ENCODE data around the gene SPATA25. TPM values are rescaled to one million over a fixed set of nuclear protein-coding genes. Genes with fewer than 3 reads are reported as not detected.

SPATA25 gene
- polyA plus RNA-seq, 1 donor from 2014 or later: 5.1 TPM

GRCh38 chr20:45886590-45887345 lies 654 bp downstream of the SPATA25 start:
- Histone ChIP-seq H3F3A (ENCODE audit: insufficient read depth, low read length, poor library complexity, severe bottlenecking) (no peaks in the 10 kb centered on the region), H3K9me2 (ENCODE audit: insufficient read depth, low read length) (no peaks in the 10 kb centered on the region), H3K4me2 (ENCODE audit: low read length) (no peak overlapping the region), H2AFZ (ENCODE audit: low read depth, low read length) (no peak overlapping the region), H3K9me3 (ENCODE audit: low read length) (no peaks in the 10 kb centered on the region), H4K20me1 (ENCODE audit: insufficient read depth) (no peaks in the 10 kb centered on the region), H3K27me3 (ENCODE audit: insufficient read depth, low read depth, low read length) (no peaks in the 10 kb centered on the region), H3K36me3 (ENCODE audit: insufficient read depth, low read length) (no peaks in the 10 kb centered on the region), H3K27ac (ENCODE audit: low read length) (no peak overlapping the region), H3K9ac (ENCODE audit: low read length) (no peak overlapping the region), H3K4me3 (ENCODE audit: low read length) (no peak overlapping the region), H3K79me2 (replicated peaks; ENCODE audit: insufficient read depth, low read length) (peaks cover 7% of the 10 kb centered on the region)
- no peak for TF ChIP-seq REST (IDR thresholded peaks at IDR 0.05; ENCODE audit: borderline replicate concordance)
- TF ChIP-seq SMC3 (conservative IDR thresholded peaks at IDR 0.05; ENCODE audit: poor library complexity): no peak
- TF ChIP-seq EP300 (conservative IDR thresholded peaks at IDR 0.05; ENCODE audit: poor library complexity, severe bottlenecking): no peak

- Histone ChIP-seq H3K27me3 (ENCODE audit: insufficient read depth, low read depth, low read length) (no peaks in the 10 kb centered on the region), H3K79me2 (replicated peaks; ENCODE audit: insufficient read depth, low read length) (peaks cover 12% of the 10 kb centered on the region), H3K9ac (ENCODE audit: low read length) (no peak overlapping the region), H3K36me3 (ENCODE audit: insufficient read depth, low read length) (no peaks in the 10 kb centered on the region), H3K4me2 (ENCODE audit: low read length) (no peak overlapping the region), H3K4me3 (ENCODE audit: low read length) (no peak overlapping the region), H4K20me1 (ENCODE audit: insufficient read depth) (no peaks in the 10 kb centered on the region), H3K9me3 (ENCODE audit: low read length) (no peaks in the 10 kb centered on the region), H3K9me2 (ENCODE audit: insufficient read depth, low read length) (no peaks in the 10 kb centered on the region), H2AFZ (ENCODE audit: low read depth, low read length) (no peak overlapping the region), H3F3A (ENCODE audit: insufficient read depth, low read length, poor library complexity, severe bottlenecking) (no peaks in the 10 kb centered on the region), H3K27ac (ENCODE audit: low read length) (no peak overlapping the region)
- TF ChIP-seq RAD21 (conservative IDR thresholded peaks at IDR 0.05) (no peak), TAF1 (IDR thresholded peaks at IDR 0.05; ENCODE audit: low read depth) (no peak), EZH2 (IDR thresholded peaks at IDR 0.05; ENCODE audit: borderline replicate concordance, insufficient read depth, low read length, poor library complexity, severe bottlenecking) (no peak), MXI1 (conservative IDR thresholded peaks at IDR 0.05; ENCODE audit: poor library complexity, severe bottlenecking) (no peak), REST (IDR thresholded peaks at IDR 0.05; ENCODE audit: borderline replicate concordance) (no peak), POLR2AphosphoS5 (IDR thresholded peaks at IDR 0.05) (no peak), EP300 (conservative IDR thresholded peaks at IDR 0.05; ENCODE audit: poor library complexity, severe bottlenecking) (no peak)
- TF ChIP-seq, protein P1, sequence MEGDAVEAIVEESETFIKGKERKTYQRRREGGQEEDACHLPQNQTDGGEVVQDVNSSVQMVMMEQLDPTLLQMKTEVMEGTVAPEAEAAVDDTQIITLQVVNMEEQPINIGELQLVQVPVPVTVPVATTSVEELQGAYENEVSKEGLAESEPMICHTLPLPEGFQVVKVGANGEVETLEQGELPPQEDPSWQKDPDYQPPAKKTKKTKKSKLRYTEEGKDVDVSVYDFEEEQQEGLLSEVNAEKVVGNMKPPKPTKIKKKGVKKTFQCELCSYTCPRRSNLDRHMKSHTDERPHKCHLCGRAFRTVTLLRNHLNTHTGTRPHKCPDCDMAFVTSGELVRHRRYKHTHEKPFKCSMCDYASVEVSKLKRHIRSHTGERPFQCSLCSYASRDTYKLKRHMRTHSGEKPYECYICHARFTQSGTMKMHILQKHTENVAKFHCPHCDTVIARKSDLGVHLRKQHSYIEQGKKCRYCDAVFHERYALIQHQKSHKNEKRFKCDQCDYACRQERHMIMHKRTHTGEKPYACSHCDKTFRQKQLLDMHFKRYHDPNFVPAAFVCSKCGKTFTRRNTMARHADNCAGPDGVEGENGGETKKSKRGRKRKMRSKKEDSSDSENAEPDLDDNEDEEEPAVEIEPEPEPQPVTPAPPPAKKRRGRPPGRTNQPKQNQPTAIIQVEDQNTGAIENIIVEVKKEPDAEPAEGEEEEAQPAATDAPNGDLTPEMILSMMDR (IDR thresholded peaks at IDR 0.05; ENCODE audit: poor library complexity, severe bottlenecking): no peak
Measured at GRCh38 chr20:45883100-45883469, 4.3 kb downstream of the SPATA25 start.

Data from neural cell (in vitro differentiated cells).